NB4 (cell line): ENCODE results near the gene TRAPPC3L.

Source experiments
- CTCF ChIP-seq: IDR thresholded peaks from one replicate; pipeline ENCODE4 v1.5.1; 2012; ENCODE audit warnings: low read depth, low read length
- MAX ChIP-seq: IDR thresholded peaks from 2 replicates; pipeline ENCODE4 v1.6.1; 2011; ENCODE audit warnings: low read depth, low read length
- MYC ChIP-seq: IDR thresholded peaks from 2 replicates; pipeline ENCODE4 v1.6.1; 2011; ENCODE audit warnings: low read depth, low read length
- POLR2A ChIP-seq: IDR thresholded peaks from 2 replicates; pipeline ENCODE4 v1.6.1; 2011; ENCODE audit warnings: mild to moderate bottlenecking; ENCODE audit not compliant: insufficient read length; ENCODE audit errors: extremely low read depth

DNA sequence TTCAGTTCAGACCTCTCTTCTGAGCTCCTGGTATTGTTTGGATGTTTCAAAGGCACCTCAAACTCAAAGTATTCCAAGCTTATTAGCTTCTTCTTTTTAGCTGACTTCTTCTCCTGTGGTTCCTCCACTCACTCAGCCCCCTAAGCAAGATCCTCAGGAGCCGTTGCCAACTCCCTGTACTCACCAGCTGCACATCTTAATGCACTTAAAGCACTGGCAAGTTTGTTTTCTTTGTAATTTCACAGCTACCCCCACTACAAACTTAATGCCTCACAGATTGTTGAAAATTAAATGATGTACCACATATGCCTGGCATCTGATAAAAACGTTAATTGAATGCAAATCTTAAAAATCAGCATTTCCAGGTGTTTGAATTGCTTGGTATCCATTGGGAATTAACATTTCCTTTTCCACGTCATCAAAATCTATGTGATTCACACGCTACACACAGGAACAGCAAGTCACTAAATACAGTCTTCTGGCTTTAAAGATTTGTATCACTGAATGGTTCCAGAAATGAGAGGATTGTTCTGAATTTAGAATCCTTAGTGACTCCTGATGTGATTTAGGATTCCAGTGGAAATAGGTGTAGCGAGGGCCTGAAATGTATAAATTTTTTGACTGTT is 59.8 kb downstream of the TRAPPC3L start:
- no peak for TF ChIP-seq CTCF
- TF ChIP-seq POLR2A = no peak
- TF ChIP-seq MAX = no peak
- TF ChIP-seq MYC = no peak
